Right lobe of liver (tissue), 4 donors: Measurements from ENCODE around the gene PPP2R5B.

Source experiments
- POLR2A ChIP-seq: fragments of 450-650 bp; IDR thresholded peaks from one replicate; pipeline ENCODE4 v1.6.1; 2017; ENCODE audit warnings: antibody characterized with exemption, mild to moderate bottlenecking
- TF ChIP-seq, protein P1 (sequence below), 4 donors: fragments of 200-600 bp in 3 of 4; fragments of 450-650 bp in 1 of 4; IDR thresholded peaks; one replicate each; pipeline versions ENCODE4 v1.5.1 to v1.8.0; 2016 to 2022; ENCODE audit warnings: antibody characterized with exemption in 4 of 4, mild to moderate bottlenecking in 2 of 4
- donor health status: DM: no; HTN: no; CAD: no.
- donor health status: DM: no; HTN: no; CAD: no.
- donor health status: DM: no; HTN: yes; CAD: no.

DNA sequence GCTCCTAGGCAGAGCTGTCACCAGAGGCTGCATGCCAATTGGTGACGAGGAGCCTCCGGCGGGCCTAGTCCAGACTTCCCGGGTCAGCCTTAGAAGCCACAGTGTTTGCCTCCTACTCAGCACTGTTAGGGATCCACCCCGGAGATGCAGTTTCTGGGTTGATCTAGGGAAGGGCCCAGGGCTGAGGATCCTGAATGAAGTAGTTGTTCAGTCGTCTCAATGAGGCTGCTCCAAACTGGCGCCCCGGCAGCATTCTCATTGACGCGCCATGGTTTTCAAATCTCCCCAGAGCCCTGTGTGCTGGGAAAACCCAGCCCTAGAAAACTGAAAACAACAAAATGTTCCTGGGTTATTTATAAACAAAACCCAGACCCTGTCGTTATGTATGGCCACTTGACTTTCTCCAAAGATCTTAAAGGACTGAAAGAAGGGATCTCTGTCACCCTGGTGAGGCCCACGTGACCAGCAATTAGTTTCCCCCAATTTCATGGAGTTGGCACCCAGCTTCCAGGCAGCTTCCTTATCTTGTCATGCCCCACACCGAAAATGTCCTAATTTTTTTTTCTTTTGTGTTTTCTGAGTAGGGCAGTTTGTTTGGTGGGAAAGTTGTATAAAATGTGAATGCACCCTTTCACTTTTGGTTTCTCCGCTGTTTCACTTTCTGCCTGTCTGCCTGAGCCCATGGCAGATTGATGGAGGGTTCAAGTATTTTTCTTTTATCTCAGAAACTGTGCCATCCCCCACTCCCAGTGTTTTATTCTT, 44.1 kb upstream of the PPP2R5B start:
- TF ChIP-seq, protein P1, sequence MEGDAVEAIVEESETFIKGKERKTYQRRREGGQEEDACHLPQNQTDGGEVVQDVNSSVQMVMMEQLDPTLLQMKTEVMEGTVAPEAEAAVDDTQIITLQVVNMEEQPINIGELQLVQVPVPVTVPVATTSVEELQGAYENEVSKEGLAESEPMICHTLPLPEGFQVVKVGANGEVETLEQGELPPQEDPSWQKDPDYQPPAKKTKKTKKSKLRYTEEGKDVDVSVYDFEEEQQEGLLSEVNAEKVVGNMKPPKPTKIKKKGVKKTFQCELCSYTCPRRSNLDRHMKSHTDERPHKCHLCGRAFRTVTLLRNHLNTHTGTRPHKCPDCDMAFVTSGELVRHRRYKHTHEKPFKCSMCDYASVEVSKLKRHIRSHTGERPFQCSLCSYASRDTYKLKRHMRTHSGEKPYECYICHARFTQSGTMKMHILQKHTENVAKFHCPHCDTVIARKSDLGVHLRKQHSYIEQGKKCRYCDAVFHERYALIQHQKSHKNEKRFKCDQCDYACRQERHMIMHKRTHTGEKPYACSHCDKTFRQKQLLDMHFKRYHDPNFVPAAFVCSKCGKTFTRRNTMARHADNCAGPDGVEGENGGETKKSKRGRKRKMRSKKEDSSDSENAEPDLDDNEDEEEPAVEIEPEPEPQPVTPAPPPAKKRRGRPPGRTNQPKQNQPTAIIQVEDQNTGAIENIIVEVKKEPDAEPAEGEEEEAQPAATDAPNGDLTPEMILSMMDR (IDR thresholded peaks at IDR 0.05): no peak
- no peak for TF ChIP-seq POLR2A
